Adipocyte (in vitro differentiated cells): ENCODE results near the gene FOXN1.

Source experiments
- DNase-seq: peaks from one replicate; pipeline ENCODE4 v3.0.0-alpha.2; 2015; ENCODE audit warnings: low read depth
- H3K27me3 ChIP-seq: replicated peaks from 2 replicates; pipeline ENCODE4 v1.7.0; 2013; ENCODE audit warnings: mild to moderate bottlenecking, low read length, moderate library complexity; ENCODE audit not compliant: control insufficient read depth, insufficient read depth
- H3K36me3 ChIP-seq: 2 replicates; pipeline ENCODE4 v1.7.0; 2013; ENCODE audit warnings: low read length, mild to moderate bottlenecking, moderate library complexity; ENCODE audit not compliant: control insufficient read depth, insufficient read depth, severe bottlenecking
- H3K4me1 ChIP-seq: 2 replicates; pipeline ENCODE4 v1.7.0; 2013; ENCODE audit warnings: mild to moderate bottlenecking, low read length, moderate library complexity; ENCODE audit not compliant: control insufficient read depth, insufficient read depth
- H3K4me3 ChIP-seq: 2 replicates; pipeline ENCODE4 v1.7.0; 2013; ENCODE audit warnings: mild to moderate bottlenecking, low read length, moderate library complexity
- H3K9ac ChIP-seq: 2 replicates; pipeline ENCODE4 v1.7.0; 2013; ENCODE audit warnings: mild to moderate bottlenecking, low read length, moderate library complexity
- H3K9me3 ChIP-seq: 2 replicates; pipeline ENCODE4 v1.7.0; 2013; ENCODE audit warnings: mild to moderate bottlenecking, low read length, moderate library complexity; ENCODE audit not compliant: control insufficient read depth

Gene FOXN1

GRCh38 chr17:28507567-28508203 lies 1.5 kb downstream of the FOXN1 start:
- Histone ChIP-seq H3K4me1 (peaks cover 3% of the 10 kb centered on the region), H3K9me3 (no peaks in the 10 kb centered on the region), H3K9ac (no peak overlapping the region), H3K4me3 (no peak overlapping the region), H3K27me3 (peaks cover 71% of the 10 kb centered on the region), H3K36me3 (no peaks in the 10 kb centered on the region)
- peak; percentile 24 for DNase-seq

DNA sequence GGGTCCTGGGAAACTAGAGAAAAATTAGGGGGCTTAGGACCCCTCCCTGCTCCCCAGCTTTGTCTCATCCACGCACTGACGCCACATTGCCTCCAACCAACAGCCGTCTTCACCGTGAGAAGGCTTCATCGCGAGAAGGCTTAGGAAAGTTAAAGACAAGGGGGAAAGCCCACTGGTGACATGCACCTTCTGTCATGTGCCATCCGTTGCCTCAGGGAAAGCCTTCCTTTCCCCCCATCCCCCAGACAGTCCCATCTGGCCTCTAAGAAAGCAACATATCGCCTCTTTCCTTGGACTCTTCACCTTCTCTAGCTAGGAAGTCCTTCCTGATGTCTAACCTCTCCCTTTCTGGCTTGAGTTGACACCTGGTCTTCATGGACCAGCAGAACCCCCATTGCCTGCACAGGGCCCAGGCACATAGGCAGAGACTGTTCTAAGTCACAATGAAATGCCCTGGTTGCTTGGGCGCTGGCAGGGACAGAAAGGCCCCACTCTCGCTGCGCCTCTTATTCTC lies 2.1 kb downstream of the FOXN1 start:
- Histone ChIP-seq H3K9ac (no peak overlapping the region), H3K4me1 (peaks cover 3% of the 10 kb centered on the region), H3K27me3 (peaks cover 75% of the 10 kb centered on the region), H3K9me3 (no peaks in the 10 kb centered on the region), H3K4me3 (no peak overlapping the region), H3K36me3 (no peaks in the 10 kb centered on the region)
- DNase-seq, result no peak

DNA sequence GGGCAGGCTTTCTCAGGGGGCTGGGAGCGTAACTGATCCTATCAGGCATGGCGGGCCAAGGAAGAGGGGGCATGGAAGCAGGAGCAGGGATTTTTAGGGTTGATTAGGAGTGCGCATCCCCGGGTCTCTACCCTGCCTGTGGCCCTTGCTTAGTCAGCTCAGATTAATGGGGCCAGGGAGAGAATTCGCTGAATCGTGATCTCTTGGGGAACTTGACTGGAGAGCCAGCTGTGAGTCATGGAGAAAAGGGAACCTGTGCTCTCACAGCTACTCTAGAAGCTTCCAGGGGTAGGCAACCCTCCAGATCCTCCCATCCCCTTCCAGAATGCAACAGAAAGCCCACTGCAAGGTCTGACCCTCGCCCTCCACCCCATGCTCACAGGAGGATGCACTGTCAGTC lies 3.6 kb downstream of the FOXN1 start:
- Histone ChIP-seq H3K36me3 (no peaks in the 10 kb centered on the region), H3K27me3 (peaks cover 78% of the 10 kb centered on the region), H3K4me3 (no peak overlapping the region), H3K9ac (no peak overlapping the region), H3K9me3 (no peaks in the 10 kb centered on the region), H3K4me1 (peaks cover 3% of the 10 kb centered on the region)
- DNase-seq, result no peak

- H3K9ac ChIP-seq, result no peak overlapping the region
- peaks cover 72% of the 10 kb centered on the region for H3K27me3 ChIP-seq
- H3K4me3 ChIP-seq, result no peak overlapping the region
- H3K4me1 ChIP-seq, result peaks cover 3% of the 10 kb centered on the region
- H3K36me3 ChIP-seq, result no peaks in the 10 kb centered on the region
- no peaks in the 10 kb centered on the region for H3K9me3 ChIP-seq
- DNase-seq, result no peak
These were observed 5.8 kb downstream of the FOXN1 start for GRCh38 chr17:28511858-28512461.

DNA sequence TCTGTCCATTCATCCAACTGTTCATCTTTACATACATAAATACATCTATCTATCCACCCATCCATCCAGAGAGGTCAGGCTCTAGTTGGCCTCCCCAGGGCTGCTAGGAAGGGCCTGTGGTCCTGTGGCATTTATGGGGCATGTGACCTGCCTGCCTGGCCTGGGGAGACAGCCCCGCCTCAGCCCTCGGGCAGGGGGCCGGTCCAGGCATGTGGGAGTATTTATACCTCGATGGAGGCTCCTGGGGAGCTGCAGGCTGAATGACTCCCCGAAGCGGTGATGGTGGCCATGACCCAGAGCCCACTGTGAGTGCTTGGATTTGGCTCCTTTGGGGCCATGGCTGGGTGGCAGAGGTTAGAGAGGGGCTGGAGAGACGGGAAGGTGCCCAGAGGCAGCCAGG lies 7.3 kb downstream of the FOXN1 start:
- H3K4me1 ChIP-seq, result no peaks in the 10 kb centered on the region
- no peaks in the 10 kb centered on the region for H3K9me3 ChIP-seq
- DNase-seq, result no peak
- H3K4me3 ChIP-seq, result no peak overlapping the region
- H3K36me3 ChIP-seq, result no peaks in the 10 kb centered on the region
- peaks cover 57% of the 10 kb centered on the region for H3K27me3 ChIP-seq
- no peak overlapping the region for H3K9ac ChIP-seq

DNA sequence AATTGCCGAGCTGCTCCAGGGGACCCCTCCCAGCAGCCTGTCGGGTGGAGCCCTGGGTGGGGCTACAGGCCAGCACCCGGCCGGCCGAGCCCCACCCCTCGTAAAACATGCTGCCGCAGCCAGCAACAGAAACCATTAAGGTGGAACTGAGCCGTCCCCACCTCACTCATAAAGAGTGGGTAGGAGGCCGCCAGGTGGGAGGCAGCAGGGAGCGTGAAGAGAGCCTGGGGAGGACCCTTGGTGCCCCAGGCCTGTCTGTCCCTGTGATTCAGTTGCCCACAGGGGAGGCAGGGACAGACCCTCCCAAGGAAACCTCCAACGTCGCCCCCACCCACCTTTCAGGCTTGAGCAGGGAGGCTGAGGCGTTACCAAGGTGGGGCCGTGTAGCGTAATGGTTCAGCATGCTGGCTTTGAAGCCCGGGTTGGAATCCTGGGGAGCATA lies 8.4 kb downstream of the FOXN1 start:
- H3K9ac ChIP-seq, result no peak overlapping the region
- no peak overlapping the region for H3K4me3 ChIP-seq
- no peaks in the 10 kb centered on the region for H3K4me1 ChIP-seq
- DNase-seq, result no peak
- H3K36me3 ChIP-seq, result no peaks in the 10 kb centered on the region
- H3K27me3 ChIP-seq, result peaks cover 54% of the 10 kb centered on the region
- H3K9me3 ChIP-seq, result no peaks in the 10 kb centered on the region

- H3K9me3 ChIP-seq, result no peaks in the 10 kb centered on the region
- no peaks in the 10 kb centered on the region for H3K4me1 ChIP-seq
- H3K4me3 ChIP-seq, result no peak overlapping the region
- DNase-seq, result no peak
- no peak overlapping the region for H3K9ac ChIP-seq
- no peaks in the 10 kb centered on the region for H3K36me3 ChIP-seq
- peaks cover 53% of the 10 kb centered on the region for H3K27me3 ChIP-seq
These were observed 9.4 kb downstream of the FOXN1 start for GRCh38 chr17:28515518-28515917.

GRCh38 chr17:28518132-28518531 lies 12.0 kb downstream of the FOXN1 start:
- H3K4me3 ChIP-seq, result no peak overlapping the region
- no peak for DNase-seq
- peaks cover 33% of the 10 kb centered on the region for H3K27me3 ChIP-seq
- no peaks in the 10 kb centered on the region for H3K4me1 ChIP-seq
- H3K9ac ChIP-seq, result no peak overlapping the region
- no peaks in the 10 kb centered on the region for H3K36me3 ChIP-seq
- H3K9me3 ChIP-seq, result no peaks in the 10 kb centered on the region

- no peak for DNase-seq
- no peaks in the 10 kb centered on the region for H3K36me3 ChIP-seq
- H3K4me1 ChIP-seq, result no peaks in the 10 kb centered on the region
These were observed 12.4 kb downstream of the FOXN1 start for GRCh38 chr17:28518578-28518977.

GRCh38 chr17:28519236-28519635 lies 13.1 kb downstream of the FOXN1 start:
- H3K27me3 ChIP-seq, result peaks cover 25% of the 10 kb centered on the region
- DNase-seq, result no peak
- no peak overlapping the region for H3K4me3 ChIP-seq
- H3K36me3 ChIP-seq, result no peaks in the 10 kb centered on the region
- no peaks in the 10 kb centered on the region for H3K9me3 ChIP-seq
- H3K9ac ChIP-seq, result no peak overlapping the region
- no peaks in the 10 kb centered on the region for H3K4me1 ChIP-seq

More at GRCh38 chr17:28518578-28518977, 12.4 kb downstream of the FOXN1 start:
- H3K9me3 ChIP-seq, result no peaks in the 10 kb centered on the region
- H3K27me3 ChIP-seq, result peaks cover 30% of the 10 kb centered on the region
- H3K4me3 ChIP-seq, result no peak overlapping the region
- H3K9ac ChIP-seq, result no peak overlapping the region

DNA sequence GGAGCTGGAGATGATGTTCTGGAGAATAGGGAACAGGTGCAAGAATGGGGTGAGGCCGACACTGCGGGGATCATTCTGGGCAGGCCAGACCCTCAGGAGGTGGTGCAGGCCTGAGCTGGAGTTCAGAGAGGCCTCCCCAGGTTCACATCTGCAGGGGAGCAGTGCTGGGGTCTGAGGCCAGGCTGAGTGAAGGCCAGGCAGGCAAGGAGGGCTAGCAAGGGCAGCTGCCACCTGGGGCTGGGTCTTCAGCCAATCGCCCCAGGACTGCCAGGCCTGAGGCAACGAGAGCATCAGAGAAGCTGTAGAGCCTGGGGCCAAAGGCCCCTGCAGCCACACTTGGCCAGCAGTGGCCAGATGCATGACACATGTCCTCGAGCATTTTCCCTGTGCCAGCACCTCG lies 14.5 kb downstream of the FOXN1 start:
- Histone ChIP-seq H3K36me3 (no peaks in the 10 kb centered on the region), H3K9me3 (no peaks in the 10 kb centered on the region), H3K4me3 (no peak overlapping the region), H3K9ac (no peak overlapping the region), H3K4me1 (peaks cover 5% of the 10 kb centered on the region), H3K27me3 (peaks cover 17% of the 10 kb centered on the region)
- no peak for DNase-seq
